Karpas-422 (cell line): ENCODE data around the gene PGAP6. TPM values are rescaled to one million over a fixed set of nuclear protein-coding genes. Genes with fewer than 3 reads are reported as not detected.
"Not testable (repeated sequence)": the region's sequence is repeated elsewhere in the genome, so short reads cannot be mapped to it uniquely, and the experiment has no call there.

Experiments
- DNase-seq: peaks from one replicate; pipeline ENCODE4 v3.0.0-alpha.2; 2015
- H2AFZ ChIP-seq: fragments of 200-600 bp; sonication (generic); 2 replicates; pipeline ENCODE4 v1.6.1; 2014; ENCODE audit warnings: antibody characterized with exemption, low read length, mixed read lengths
- H3K27ac ChIP-seq: fragments of 200-600 bp; sonication (generic); 2 replicates; pipeline ENCODE4 v1.5.1; 2014; ENCODE audit warnings: mild to moderate bottlenecking, low read length, moderate library complexity
- H3K27me3 ChIP-seq: fragments of 200-600 bp; sonication (generic); 2 replicates; pipeline ENCODE4 v1.6.1; 2014; ENCODE audit warnings: low read length, mixed read lengths
- H3K36me3 ChIP-seq: fragments of 200-600 bp; sonication (generic); 2 replicates; pipeline ENCODE4 v1.6.1; 2014; ENCODE audit warnings: low read length, mixed read lengths; ENCODE audit not compliant: insufficient read depth
- H3K4me1 ChIP-seq: fragments of 200-600 bp; sonication (generic); 2 replicates; pipeline ENCODE4 v1.6.1; 2014; ENCODE audit warnings: mild to moderate bottlenecking, low read length, mixed read lengths
- H3K4me2 ChIP-seq: fragments of 200-600 bp; sonication (generic); 2 replicates; pipeline ENCODE4 v1.6.1; 2014; ENCODE audit warnings: low read length, low read depth, mild to moderate bottlenecking; ENCODE audit not compliant: poor library complexity, severe bottlenecking
- H3K4me3 ChIP-seq: fragments of 200-600 bp; sonication (generic); 2 replicates; pipeline ENCODE4 v1.5.1; 2014; ENCODE audit warnings: mild to moderate bottlenecking, antibody characterized with exemption, low read length, mixed read lengths
- H3K79me2 ChIP-seq: fragments of 200-600 bp; sonication (generic); 2 replicates; pipeline ENCODE4 v1.6.1; 2014; ENCODE audit warnings: mild to moderate bottlenecking, low read length, mixed read lengths
- H3K9ac ChIP-seq: fragments of 200-600 bp; sonication (generic); 2 replicates; pipeline ENCODE4 v1.6.0; 2014; ENCODE audit warnings: low read length
- H3K9me2 ChIP-seq: fragments of 200-600 bp; sonication (generic), shearing (Covaris generic); replicated peaks from 2 replicates; pipeline ENCODE4 v1.6.0; 2014; ENCODE audit warnings: mild to moderate bottlenecking, low read length, moderate library complexity; ENCODE audit not compliant: insufficient read depth
- H3K9me3 ChIP-seq: fragments of 300-700, 200-600 bp; sonication (generic); 2 replicates; pipeline ENCODE4 v1.6.1; 2014; ENCODE audit warnings: low read length, mixed read lengths
- H4K20me1 ChIP-seq: fragments of 200-600 bp; sonication (generic); 2 replicates; pipeline ENCODE4 v1.6.1; 2014; ENCODE audit warnings: mild to moderate bottlenecking, antibody characterized with exemption, low read length, low read depth; ENCODE audit not compliant: insufficient read depth
- total RNA-seq: library from RNA; depleted of rRNA; stranded (reverse); fragments of >200 nt; shearing (Covaris generic); gene quantifications from 2 replicates; pipeline ENCODE4 v1.2.3, GENCODE V29; 2014; ENCODE audit warnings: low replicate concordance

The PGAP6 gene
- total RNA-seq, 1 experiment from 2014 or later: 58.1 TPM

DNA sequence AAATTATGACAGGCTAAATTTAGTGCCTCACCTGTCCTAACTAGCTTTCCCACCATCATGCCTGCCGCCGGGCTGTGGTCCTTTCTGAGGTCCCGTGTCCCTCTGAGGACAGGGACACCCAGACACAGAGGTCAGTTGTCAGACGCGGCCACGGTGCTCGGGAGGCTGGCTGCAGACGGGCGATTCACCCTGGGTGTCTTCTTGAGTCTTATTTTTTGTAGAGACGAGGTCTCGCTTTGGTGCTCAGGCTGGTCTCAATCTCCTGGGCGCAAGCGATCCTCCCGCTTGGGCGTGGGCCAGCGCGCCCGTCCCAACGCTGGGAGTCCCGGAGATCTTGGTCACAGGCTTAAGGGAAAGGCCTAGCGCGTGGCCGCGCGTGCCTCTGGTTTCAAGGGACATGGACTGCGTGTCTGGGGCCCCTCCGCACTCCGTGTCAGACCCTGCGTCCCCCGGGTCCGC is 42.9 kb upstream of the PGAP6 start:
- Histone ChIP-seq H3K27ac (no peak overlapping the region), H3K9ac (peak overlapping the region; percentile 71)

DNA sequence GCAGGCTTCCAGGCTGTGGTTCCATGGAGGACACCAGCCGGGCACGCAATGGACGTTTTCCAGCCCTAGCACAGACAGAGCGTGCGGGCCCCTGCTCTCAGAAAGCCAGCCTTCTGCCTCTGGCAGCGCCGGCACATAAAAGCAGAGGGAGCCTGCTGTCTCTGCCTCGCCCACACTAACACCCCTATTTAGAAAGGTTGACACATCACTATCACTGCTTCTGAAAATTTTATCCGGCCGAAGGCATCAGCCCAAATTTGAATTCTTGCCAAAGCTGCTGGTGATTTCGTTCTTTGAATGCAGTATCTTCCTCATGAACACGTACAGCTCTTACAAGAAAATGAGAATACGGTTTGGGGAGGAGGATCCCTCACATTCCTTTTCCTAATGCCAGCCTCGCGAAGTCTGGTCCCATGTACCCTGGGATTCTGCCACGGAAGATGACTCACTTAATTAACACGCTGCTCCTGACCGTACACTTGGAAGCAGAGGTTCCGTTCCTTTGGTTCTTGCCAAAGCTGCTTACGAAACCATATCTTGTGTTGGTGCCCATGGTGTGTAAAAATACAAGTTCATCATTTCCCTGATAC is 42.4 kb upstream of the PGAP6 start:
- Histone ChIP-seq H3K36me3 (no peaks in the 10 kb centered on the region), H3K4me2 (peak overlapping the region; percentile 88), H3K4me1 (peaks cover 30% of the 10 kb centered on the region), H2AFZ (no peak overlapping the region), H3K4me3 (no peak overlapping the region), H3K27ac (no peak overlapping the region), H3K79me2 (peaks cover 8% of the 10 kb centered on the region), H4K20me1 (peaks cover 16% of the 10 kb centered on the region; the same call in 1 of the 2 replicates), H3K9me3 (no peaks in the 10 kb centered on the region), H3K9ac (peak overlapping the region; percentile 71), H3K27me3 (no peaks in the 10 kb centered on the region), H3K9me2 (no peaks in the 10 kb centered on the region)
- no peak for DNase-seq

More for the DNA sequence above, 42.9 kb upstream of the PGAP6 start:
- DNase-seq: peak; percentile 36
- Histone ChIP-seq H3K9me3 (no peaks in the 10 kb centered on the region), H3K4me2 (peak overlapping the region; percentile 88), H3K4me3 (peak overlapping the region; percentile 76), H3K4me1 (peaks cover 30% of the 10 kb centered on the region), H3K27me3 (no peaks in the 10 kb centered on the region), H3K9me2 (no peaks in the 10 kb centered on the region), H4K20me1 (peaks cover 16% of the 10 kb centered on the region; the same call in 1 of the 2 replicates), H3K36me3 (no peaks in the 10 kb centered on the region), H3K79me2 (peaks cover 10% of the 10 kb centered on the region), H2AFZ (peak overlapping the region; percentile 99)

DNA sequence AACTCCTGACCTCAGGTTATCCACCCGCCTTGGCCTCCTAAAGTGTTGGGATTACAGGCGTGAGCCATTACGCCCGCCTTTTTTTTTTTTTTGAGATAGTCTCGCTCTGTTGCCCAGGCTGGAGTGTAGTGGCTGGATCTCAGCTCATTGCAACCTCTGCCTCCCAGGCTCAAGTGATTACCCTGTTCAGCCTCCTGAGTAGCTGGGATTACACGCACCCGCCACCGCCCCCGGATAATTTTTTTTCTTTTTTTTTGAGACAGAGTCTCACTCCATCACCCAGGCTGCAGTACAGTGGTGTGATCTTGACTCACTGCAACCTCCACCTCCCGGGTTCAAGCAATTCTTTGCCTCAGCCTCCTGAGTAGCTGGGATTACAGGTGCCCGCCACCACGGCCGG is 40.4 kb upstream of the PGAP6 start:
- H3K4me1 ChIP-seq: peaks cover 26% of the 10 kb centered on the region
- not testable (repeated sequence) for H3K9me3 ChIP-seq, H4K20me1 ChIP-seq, H3K36me3 ChIP-seq, H3K9me2 ChIP-seq, H3K27me3 ChIP-seq, H3K4me3 ChIP-seq, DNase-seq, H3K79me2 ChIP-seq, H3K27ac ChIP-seq, H2AFZ ChIP-seq, H3K4me2 ChIP-seq, H3K9ac ChIP-seq

DNA sequence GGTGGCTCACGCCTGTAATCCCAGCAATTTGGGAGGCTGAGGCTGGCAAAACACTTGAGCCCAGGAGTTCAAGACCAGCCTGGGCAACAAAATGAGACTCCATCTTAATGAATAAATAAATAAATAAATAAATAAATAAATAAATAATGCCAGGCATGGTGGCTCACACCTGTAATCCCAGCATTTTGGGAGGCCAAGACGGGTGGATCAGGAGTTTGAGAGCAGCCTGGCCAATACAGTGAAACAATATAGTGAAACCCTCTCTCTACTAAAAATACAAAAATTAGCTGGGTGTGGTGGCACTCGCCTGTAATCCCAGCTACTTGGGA is 33.4 kb upstream of the PGAP6 start:
- not testable (repeated sequence) for H3K9me2 ChIP-seq, H2AFZ ChIP-seq, H3K4me3 ChIP-seq, H3K4me1 ChIP-seq, H3K27me3 ChIP-seq, H3K79me2 ChIP-seq, H3K36me3 ChIP-seq, H3K9ac ChIP-seq, DNase-seq, H4K20me1 ChIP-seq, H3K27ac ChIP-seq, H3K4me2 ChIP-seq, H3K9me3 ChIP-seq

DNA sequence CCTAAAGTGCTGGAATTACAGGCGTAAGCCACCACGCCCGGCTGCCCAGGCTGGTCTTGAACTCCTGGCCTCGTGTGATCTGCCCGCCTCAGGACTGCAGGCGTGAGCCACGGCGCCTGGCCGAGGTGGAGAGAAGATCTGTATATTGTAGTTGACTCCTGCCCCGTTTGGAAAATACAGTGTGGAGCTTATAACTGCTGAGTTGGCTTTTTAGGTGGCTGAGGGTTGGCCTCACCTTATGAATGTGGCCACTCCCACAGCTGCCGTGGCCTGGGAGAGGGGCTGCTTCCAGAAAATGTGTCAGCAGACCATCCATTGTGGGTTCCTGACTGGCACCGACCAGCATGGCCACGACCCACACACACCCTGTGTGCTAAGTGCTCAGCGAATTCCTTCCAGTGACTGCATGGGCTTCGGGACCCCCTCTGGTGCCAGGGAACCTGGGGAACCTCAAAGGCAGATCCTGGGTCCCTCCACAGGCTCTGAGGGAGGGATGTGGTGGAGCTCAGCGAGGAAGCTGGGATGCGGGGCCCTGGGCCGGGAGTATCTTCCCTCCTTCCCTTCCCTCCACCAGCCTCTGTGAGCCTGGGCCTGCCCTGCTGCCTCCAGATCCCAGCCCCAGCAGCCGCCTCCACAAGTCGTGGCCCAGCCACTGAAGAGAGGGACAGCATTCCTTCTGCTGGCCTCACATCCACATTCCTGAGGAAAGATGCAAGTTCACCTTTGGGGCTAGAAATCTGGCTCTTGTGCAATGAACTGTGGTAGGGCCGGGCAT is 32.8 kb upstream of the PGAP6 start:
- no peak overlapping the region for H2AFZ ChIP-seq
- no peak overlapping the region for H3K4me2 ChIP-seq
- no peak overlapping the region for H3K4me3 ChIP-seq
- H3K36me3 ChIP-seq: no peaks in the 10 kb centered on the region
- no peaks in the 10 kb centered on the region for H3K9me3 ChIP-seq
- H3K79me2 ChIP-seq: no peaks in the 10 kb centered on the region
- DNase-seq: no peak
- H3K9me2 ChIP-seq: no peaks in the 10 kb centered on the region
- no peak overlapping the region for H3K27ac ChIP-seq
- H3K4me1 ChIP-seq: no peaks in the 10 kb centered on the region
- H3K9ac ChIP-seq: no peak overlapping the region
- no peaks in the 10 kb centered on the region for H3K27me3 ChIP-seq
- no peaks in the 10 kb centered on the region for H4K20me1 ChIP-seq

DNA sequence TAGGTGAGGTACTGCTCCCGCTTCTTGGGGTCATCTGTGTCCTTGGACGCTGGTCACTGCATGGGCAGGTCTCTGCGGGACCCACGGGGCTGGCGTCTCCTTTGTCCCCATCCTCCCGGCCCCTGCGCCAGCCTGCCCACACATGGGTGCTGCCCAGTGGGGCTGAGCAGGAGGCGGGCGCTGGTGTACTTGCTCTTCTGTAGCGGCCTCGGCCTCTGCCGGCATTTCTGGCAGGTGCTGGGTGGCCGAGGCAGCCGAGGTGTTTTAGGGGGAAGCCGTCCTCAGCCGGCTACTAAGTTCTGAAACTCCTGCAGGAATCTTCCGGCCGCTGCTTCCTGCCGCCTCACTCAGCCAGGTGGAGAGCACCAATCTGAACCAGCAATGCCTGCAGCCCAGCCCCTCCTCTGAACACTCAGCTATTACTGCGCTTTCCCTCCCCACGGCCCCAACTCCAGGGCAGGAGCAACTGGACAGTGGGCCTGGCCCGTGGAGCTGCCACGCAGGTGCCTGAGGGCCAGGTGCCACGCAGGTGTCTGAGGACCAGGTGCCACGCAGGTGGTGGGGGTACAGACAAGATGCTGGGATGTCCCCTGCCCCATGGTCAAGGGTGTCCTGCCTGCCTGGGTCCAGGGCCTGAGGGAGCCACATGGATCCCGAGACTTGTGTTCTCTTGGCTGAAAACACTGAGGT is 29.9 kb upstream of the PGAP6 start:
- Histone ChIP-seq H3K4me2 (no peak overlapping the region), H3K27me3 (no peaks in the 10 kb centered on the region), H3K4me3 (no peak overlapping the region), H3K9me3 (no peaks in the 10 kb centered on the region), H3K4me1 (no peaks in the 10 kb centered on the region), H3K36me3 (no peaks in the 10 kb centered on the region), H3K9me2 (no peaks in the 10 kb centered on the region), H3K79me2 (no peaks in the 10 kb centered on the region), H2AFZ (no peak overlapping the region), H3K27ac (no peak overlapping the region), H4K20me1 (no peaks in the 10 kb centered on the region), H3K9ac (no peak overlapping the region)
- DNase-seq: no peak

DNA sequence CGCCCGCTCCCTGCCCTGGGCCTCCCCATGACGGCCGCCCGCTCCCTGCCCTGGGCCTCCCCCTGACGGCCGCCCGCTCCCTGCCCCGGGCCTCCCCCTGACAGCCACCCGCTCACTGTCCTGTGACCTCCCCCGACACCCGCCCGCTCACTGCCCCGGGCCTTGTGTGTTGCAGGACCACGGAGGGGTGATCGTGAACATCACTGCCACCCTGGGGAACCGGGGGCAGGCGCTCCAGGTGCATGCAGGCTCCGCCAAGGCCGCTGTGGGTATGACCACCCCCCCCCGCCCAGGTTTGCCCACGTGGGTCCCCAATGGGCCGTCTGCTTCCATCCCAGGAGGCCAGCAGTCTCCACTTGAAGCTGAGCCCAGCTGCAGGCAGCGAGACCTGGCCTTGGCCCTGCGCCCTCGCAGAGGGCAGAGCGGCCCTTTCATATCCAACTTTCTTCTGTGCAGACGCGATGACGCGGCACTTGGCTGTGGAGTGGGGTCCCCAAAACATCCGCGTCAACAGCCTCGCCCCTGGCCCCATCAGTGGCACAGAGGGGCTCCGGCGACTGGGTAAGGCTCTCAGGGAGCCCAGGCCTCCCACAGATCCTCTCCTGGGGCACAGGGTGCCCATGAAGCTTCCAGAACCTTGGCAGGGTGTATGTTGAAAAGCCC is 28.9 kb upstream of the PGAP6 start:
- H3K4me1 ChIP-seq: no peaks in the 10 kb centered on the region
- H3K4me2 ChIP-seq: no peak overlapping the region
- H3K9ac ChIP-seq: no peak overlapping the region
- no peaks in the 10 kb centered on the region for H3K9me2 ChIP-seq
- no peak overlapping the region for H2AFZ ChIP-seq
- H3K27ac ChIP-seq: no peak overlapping the region
- H3K36me3 ChIP-seq: no peaks in the 10 kb centered on the region
- no peak overlapping the region for H3K4me3 ChIP-seq
- no peak for DNase-seq
- H4K20me1 ChIP-seq: no peaks in the 10 kb centered on the region
- no peaks in the 10 kb centered on the region for H3K9me3 ChIP-seq
- H3K79me2 ChIP-seq: no peaks in the 10 kb centered on the region
- H3K27me3 ChIP-seq: no peaks in the 10 kb centered on the region

DNA sequence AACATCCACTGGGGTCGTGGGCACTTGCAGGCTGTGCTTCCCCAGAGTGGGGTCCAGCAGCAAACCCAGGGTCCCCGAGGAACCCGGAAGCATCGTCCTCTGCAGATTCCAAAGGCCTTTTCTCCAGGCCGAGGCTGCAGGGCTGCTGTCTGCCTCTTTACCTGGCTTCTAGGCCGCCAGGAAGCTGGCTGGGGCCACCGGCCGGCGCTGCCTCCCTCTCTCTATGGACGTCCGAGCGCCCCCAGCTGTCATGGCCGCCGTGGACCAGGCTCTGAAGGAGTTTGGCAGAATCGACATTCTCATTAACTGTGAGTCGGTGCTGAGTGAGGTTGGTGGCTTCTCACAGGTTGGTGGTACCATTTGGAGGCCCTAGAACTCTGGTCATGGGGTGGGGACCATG is 25.5 kb upstream of the PGAP6 start:
- H3K9me3 ChIP-seq: no peaks in the 10 kb centered on the region
- H3K9me2 ChIP-seq: no peaks in the 10 kb centered on the region
- H3K36me3 ChIP-seq: no peaks in the 10 kb centered on the region
- H4K20me1 ChIP-seq: no peaks in the 10 kb centered on the region
- no peak overlapping the region for H3K4me2 ChIP-seq
- H3K27me3 ChIP-seq: no peaks in the 10 kb centered on the region
- no peaks in the 10 kb centered on the region for H3K79me2 ChIP-seq
- H2AFZ ChIP-seq: no peak overlapping the region
- no peak overlapping the region for H3K4me3 ChIP-seq
- peaks cover 2% of the 10 kb centered on the region for H3K4me1 ChIP-seq
- DNase-seq: no peak
- no peak overlapping the region for H3K9ac ChIP-seq
- no peak overlapping the region for H3K27ac ChIP-seq
